ENCODE results near the gene TGFBR1.

Gene TGFBR1

GRCh38 chr9:99125446-99125845, 20.5 kb downstream of the TGFBR1 start:
- Histone ChIP-seq H4K20me1 (ENCODE audit: control insufficient read depth, insufficient read depth, low read depth, low read length) (no peaks in the 10 kb centered on the region), H3K79me2 (ENCODE audit: control insufficient read depth, low read length) (peaks cover 92% of the 10 kb centered on the region)

GRCh38 chr9:99126312-99126711, 21.4 kb downstream of the TGFBR1 start:
- H4K20me1 ChIP-seq (ENCODE audit: control insufficient read depth, insufficient read depth, low read depth, low read length): no peaks in the 10 kb centered on the region
- H3K4me1 ChIP-seq (ENCODE audit: control insufficient read depth, low read length): peaks cover 100% of the 10 kb centered on the region
- no peak overlapping the region for H3K4me3 ChIP-seq (ENCODE audit: low read length)
- no peak for TF ChIP-seq CTCF (IDR thresholded peaks at IDR 0.05; ENCODE audit: low read depth, low read length, poor library complexity, severe bottlenecking)
- no peak for TF ChIP-seq EZH2phosphoT487 (IDR thresholded peaks at IDR 0.05; ENCODE audit: borderline replicate concordance, low read length)
- peaks cover 15% of the 10 kb centered on the region for H3F3A ChIP-seq (ENCODE audit: control insufficient read depth, insufficient read depth)
- H3K4me2 ChIP-seq (ENCODE audit: low read length): peak overlapping the region; percentile 20; the same call in 1 of the 2 replicates
- peaks cover 92% of the 10 kb centered on the region for H3K79me2 ChIP-seq (ENCODE audit: control insufficient read depth, low read length)
- H3K36me3 ChIP-seq (ENCODE audit: control insufficient read depth, low read length): peaks cover 46% of the 10 kb centered on the region
- H3K9me2 ChIP-seq (replicated peaks; ENCODE audit: control insufficient read depth, low read length): no peaks in the 10 kb centered on the region
- peak overlapping the region; percentile 3; the same call in 1 of the 2 replicates for H3K27ac ChIP-seq (ENCODE audit: low read depth, low read length)
- H3K27me3 ChIP-seq (ENCODE audit: control insufficient read depth, low read length): no peaks in the 10 kb centered on the region
- no peaks in the 10 kb centered on the region for H3K9me3 ChIP-seq (ENCODE audit: control insufficient read depth, insufficient read depth, low read length)

More at GRCh38 chr9:99125446-99125845, 20.5 kb downstream of the TGFBR1 start:
- no peaks in the 10 kb centered on the region for H3K9me2 ChIP-seq (replicated peaks; ENCODE audit: control insufficient read depth, low read length)
- peaks cover 14% of the 10 kb centered on the region for H3F3A ChIP-seq (ENCODE audit: control insufficient read depth, insufficient read depth)
- no peaks in the 10 kb centered on the region for H3K27me3 ChIP-seq (ENCODE audit: control insufficient read depth, low read length)
- TF ChIP-seq CTCF (IDR thresholded peaks at IDR 0.05; ENCODE audit: low read depth, low read length, poor library complexity, severe bottlenecking) (no peak), EZH2phosphoT487 (IDR thresholded peaks at IDR 0.05; ENCODE audit: borderline replicate concordance, low read length) (no peak)
- H3K4me2 ChIP-seq (ENCODE audit: low read length): peak overlapping the region; percentile 20
- peak overlapping the region; percentile 3; the same call in 1 of the 2 replicates for H3K27ac ChIP-seq (ENCODE audit: low read depth, low read length)
- H3K4me1 ChIP-seq (ENCODE audit: control insufficient read depth, low read length): peaks cover 100% of the 10 kb centered on the region
- H3K9me3 ChIP-seq (ENCODE audit: control insufficient read depth, insufficient read depth, low read length): no peaks in the 10 kb centered on the region
- peaks cover 43% of the 10 kb centered on the region for H3K36me3 ChIP-seq (ENCODE audit: control insufficient read depth, low read length)
- no peak overlapping the region for H3K4me3 ChIP-seq (ENCODE audit: low read length)

- Histone ChIP-seq H3K9me2 (replicated peaks; ENCODE audit: control insufficient read depth, low read length) (no peaks in the 10 kb centered on the region), H3F3A (ENCODE audit: control insufficient read depth, insufficient read depth) (peaks cover 15% of the 10 kb centered on the region), H3K4me1 (ENCODE audit: control insufficient read depth, low read length) (peaks cover 100% of the 10 kb centered on the region), H3K27me3 (ENCODE audit: control insufficient read depth, low read length) (no peaks in the 10 kb centered on the region), H3K9me3 (ENCODE audit: control insufficient read depth, insufficient read depth, low read length) (no peaks in the 10 kb centered on the region), H3K4me3 (ENCODE audit: low read length) (0 out of 2 replicates have a peak overlapping the region, but pooled peaks have one; percentile 1), H3K36me3 (ENCODE audit: control insufficient read depth, low read length) (peaks cover 43% of the 10 kb centered on the region), H4K20me1 (ENCODE audit: control insufficient read depth, insufficient read depth, low read depth, low read length) (no peaks in the 10 kb centered on the region), H3K27ac (ENCODE audit: low read depth, low read length) (peak overlapping the region; percentile 82), H3K4me2 (ENCODE audit: low read length) (peak overlapping the region; percentile 70), H3K79me2 (ENCODE audit: control insufficient read depth, low read length) (peaks cover 92% of the 10 kb centered on the region)
- TF ChIP-seq CTCF (IDR thresholded peaks at IDR 0.05; ENCODE audit: low read depth, low read length, poor library complexity, severe bottlenecking): no peak
- TF ChIP-seq EZH2phosphoT487 (IDR thresholded peaks at IDR 0.05; ENCODE audit: borderline replicate concordance, low read length): no peak
Measured at GRCh38 chr9:99127356-99128132, 22.6 kb downstream of the TGFBR1 start.

Measured in DOHH2 (cell line).